ENCODE data around the gene PCDHB14. TPM values are rescaled to one million over a fixed set of nuclear protein-coding genes. Genes with fewer than 3 reads are reported as not detected.
"Not testable (repeated sequence)": the region's sequence is repeated elsewhere in the genome, so short reads cannot be mapped to it uniquely, and the experiment has no call there.

PCDHB14 gene
- 10 to 100 TPM in 2 of 4 donors, 1 to 10 TPM in 2; 8.8 to 10.2 (median 9.8) TPM for polyA plus RNA-seq (ENCODE audit: insufficient read length in 4 of 4)

- DNase-seq (ENCODE audit: low read depth in 4 of 4, low spot score in 2 of 4): no peak
These were observed at the start of gene PCDHB14 for GRCh38 chr5:141223112-141223783. Gene PCDHB14 (plus strand): TSS chr5:141223343. CDS start chr5:141223506, 163 bp downstream.

DNA sequence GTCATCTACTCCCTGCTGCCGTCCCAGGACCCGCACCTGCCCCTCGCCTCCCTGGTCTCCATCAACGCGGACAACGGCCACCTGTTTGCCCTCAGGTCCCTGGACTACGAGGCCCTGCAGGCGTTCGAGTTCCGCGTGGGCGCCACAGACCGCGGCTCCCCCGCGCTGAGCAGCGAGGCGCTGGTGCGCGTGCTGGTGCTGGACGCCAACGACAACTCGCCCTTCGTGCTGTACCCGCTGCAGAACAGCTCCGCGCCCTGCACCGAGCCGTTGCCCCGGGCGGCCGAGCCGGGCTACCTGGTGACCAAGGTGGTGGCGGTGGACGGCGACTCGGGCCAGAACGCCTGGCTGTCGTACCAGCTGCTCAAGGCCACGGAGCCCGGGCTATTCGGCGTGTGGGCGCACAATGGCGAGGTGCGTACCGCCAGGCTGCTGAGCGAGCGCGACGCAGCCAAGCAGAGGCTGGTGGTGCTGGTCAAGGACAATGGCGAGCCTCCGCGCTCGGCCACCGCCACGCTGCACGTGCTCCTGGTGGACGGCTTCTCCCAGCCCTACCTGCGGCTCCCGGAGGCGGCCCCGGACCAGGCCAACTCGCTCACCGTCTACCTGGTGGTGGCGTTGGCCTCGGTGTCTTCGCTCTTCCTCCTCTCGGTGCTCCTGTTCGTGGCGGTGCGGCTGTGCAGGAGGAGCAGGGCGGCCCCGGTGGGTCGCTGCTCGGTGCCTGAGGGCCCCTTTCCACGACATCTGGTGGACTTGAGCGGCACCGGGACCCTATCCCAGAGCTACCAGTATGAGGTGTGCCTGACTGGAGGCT, 48.6 kb upstream of the PCDHB14 start:
- DNase-seq (ENCODE audit: low read depth in 4 of 4, low spot score in 2 of 4): not testable (repeated sequence)

- DNase-seq (ENCODE audit: low read depth in 4 of 4, low spot score in 2 of 4): no peak
These were observed 47.2 kb upstream of the PCDHB14 start for GRCh38 chr5:141175933-141176332.

DNA sequence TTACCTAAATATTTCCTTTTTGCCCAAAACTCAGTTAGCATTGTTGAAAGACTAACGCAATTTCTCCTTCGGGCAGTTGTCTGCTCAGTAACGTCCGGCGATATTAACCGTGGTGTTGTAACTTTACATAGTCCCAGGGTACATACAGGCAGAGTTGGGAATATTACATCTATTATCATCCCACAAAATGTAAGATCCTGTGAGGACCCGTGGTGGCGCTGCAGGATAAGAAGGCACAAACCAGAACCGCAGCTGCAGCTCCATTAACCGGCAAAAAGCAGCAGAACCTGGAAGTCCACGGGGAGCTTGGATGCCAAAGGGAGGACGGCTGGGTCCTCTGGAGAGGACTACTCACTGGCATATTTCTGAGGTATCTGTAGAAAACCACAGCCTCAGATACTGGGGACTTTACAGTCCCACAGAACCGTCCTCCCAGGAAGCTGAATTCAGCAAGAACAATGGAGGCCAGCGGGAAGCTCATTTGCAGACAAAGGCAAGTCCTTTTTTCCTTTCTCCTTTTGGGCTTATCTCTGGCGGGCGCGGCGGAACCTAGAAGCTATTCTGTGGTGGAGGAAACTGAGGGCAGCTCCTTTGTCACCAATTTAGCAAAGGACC, 45.5 kb upstream of the PCDHB14 start, which contains the start of gene PCDHB8:
Gene PCDHB8, plus strand, starts transcription at position 214 of the 615 bp plus-strand sequence. Its CDS starts 245 bp downstream, at position 459.
- DNase-seq (ENCODE audit: low read depth in 4 of 4, low spot score in 2 of 4): not testable (repeated sequence)

DNA sequence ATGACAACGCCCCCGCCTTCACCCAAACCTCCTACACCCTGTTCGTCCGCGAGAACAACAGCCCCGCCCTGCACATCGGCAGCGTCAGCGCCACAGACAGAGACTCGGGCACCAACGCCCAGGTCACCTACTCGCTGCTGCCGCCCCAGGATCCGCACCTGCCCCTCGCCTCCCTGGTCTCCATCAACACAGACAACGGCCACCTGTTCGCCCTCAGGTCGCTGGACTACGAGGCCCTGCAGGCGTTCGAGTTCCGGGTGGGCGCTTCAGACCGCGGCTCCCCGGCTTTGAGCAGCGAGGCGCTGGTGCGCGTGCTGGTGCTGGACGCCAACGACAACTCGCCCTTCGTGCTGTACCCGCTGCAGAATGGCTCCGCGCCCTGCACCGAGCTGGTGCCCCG, 43.8 kb upstream of the PCDHB14 start:
- not testable (repeated sequence) for DNase-seq (ENCODE audit: low read depth in 4 of 4, low spot score in 2 of 4)

- DNase-seq (ENCODE audit: low read depth in 4 of 4, low spot score in 2 of 4): not testable (repeated sequence)
These were observed 43.3 kb upstream of the PCDHB14 start for GRCh38 chr5:141179876-141180275.

DNA sequence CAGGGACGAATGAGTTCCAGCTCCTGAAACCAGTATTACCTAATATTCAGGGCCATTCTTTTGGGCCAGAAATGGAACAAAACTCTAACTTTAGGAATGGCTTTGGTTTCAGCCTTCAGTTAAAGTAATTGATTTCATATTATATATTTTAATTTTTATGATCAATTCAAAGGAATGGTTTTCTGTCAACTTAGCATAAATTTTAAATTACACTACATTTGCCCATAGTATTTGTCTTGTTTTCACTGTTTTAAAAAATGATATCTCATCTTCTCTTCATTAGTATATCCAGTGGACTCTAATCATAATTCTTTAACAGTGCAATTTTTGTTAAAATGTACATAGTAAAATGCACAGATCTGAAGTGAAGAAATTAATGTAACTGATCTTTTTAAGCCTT, 42.8 kb upstream of the PCDHB14 start:
- DNase-seq (ENCODE audit: low read depth in 4 of 4, low spot score in 2 of 4): no peak

DNA sequence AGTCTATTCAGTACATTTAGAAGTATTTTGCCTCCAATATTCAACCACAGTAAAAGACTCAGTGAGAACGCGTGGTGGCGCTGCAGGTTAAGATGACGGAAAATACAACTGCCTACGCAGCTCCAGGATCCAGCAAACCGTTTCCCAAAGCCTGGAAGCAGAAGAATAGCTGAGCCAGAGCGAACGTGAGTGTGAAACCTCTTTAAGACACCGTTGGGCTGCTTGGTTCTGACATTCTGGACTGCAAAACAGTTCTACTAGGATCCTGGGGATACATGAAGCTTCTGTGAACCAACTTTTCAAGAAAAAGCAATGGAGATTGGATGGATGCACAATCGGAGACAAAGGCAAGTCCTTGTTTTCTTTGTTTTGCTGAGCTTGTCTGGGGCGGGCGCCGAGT, 40.9 kb upstream of the PCDHB14 start, which contains the start of gene PCDHB16:
Gene PCDHB16, plus strand, starts transcription at position 140 of the 400 bp plus-strand sequence. Its CDS starts 173 bp downstream, at position 313.
- no peak for DNase-seq (ENCODE audit: low read depth in 4 of 4, low spot score in 2 of 4)

GRCh38 chr5:141184117-141184855, 38.9 kb upstream of the PCDHB14 start:
- DNase-seq (ENCODE audit: low read depth in 4 of 4, low spot score in 2 of 4): not testable (repeated sequence)

DNA sequence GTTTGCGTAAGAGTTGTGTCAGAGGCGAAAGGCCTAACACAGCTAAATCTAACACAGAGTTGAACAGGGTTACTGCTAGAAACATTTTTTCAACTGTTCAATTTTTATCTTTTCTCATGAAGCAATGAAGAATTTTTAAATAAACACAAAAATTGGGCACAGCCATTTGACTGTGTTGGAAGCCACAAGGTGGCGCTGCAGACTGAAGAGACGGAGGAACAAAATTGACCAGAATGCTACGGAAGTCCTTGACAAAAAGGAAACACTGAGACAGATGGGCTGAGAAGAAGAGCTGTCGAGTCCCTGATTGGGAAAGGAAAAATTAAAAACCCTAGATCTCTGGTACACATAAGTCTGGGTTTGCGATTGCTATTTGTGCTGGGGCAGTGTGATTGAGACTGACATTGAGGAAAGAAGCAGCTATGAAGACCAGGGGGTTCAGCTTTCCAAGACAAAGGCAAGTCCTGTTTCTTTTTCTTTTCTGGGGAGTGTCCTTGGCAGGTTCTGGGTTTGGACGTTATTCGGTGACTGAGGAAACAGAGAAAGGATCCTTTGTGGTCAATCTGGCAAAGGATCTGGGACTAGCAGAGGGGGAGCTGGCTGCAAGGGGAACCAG, 36.1 kb upstream of the PCDHB14 start, which contains the start of gene PCDHB9:
Gene PCDHB9, plus strand, starts transcription at position 265 of the 616 bp plus-strand sequence. Its CDS starts 158 bp downstream, at position 423.
- no peak for DNase-seq (ENCODE audit: low read depth in 4 of 4, low spot score in 2 of 4)

- DNase-seq (ENCODE audit: low read depth in 4 of 4, low spot score in 2 of 4): not testable (repeated sequence)
These were observed 34.5 kb upstream of the PCDHB14 start for GRCh38 chr5:141188682-141189081.

DNA sequence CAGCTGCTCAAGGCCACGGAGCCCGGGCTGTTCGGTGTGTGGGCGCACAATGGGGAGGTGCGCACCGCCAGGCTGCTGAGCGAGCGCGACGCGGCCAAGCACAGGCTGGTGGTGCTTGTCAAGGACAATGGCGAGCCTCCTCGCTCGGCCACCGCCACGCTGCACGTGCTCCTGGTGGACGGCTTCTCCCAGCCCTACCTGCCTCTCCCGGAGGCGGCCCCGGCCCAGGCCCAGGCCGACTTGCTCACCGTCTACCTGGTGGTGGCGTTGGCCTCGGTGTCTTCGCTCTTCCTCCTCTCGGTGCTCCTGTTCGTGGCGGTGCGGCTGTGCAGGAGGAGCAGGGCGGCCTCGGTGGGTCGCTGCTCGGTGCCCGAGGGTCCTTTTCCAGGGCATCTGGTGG, 34.0 kb upstream of the PCDHB14 start:
- DNase-seq (ENCODE audit: low read depth in 4 of 4, low spot score in 2 of 4): not testable (repeated sequence)

GRCh38 chr5:141192110-141192725, 30.9 kb upstream of the PCDHB14 start, which contains the start of gene PCDHB10:
Gene PCDHB10 (plus strand): TSS chr5:141192353. CDS start chr5:141192553, 200 bp downstream.
- DNase-seq (ENCODE audit: low read depth in 4 of 4, low spot score in 2 of 4): no peak

GRCh38 chr5:141194332-141194731, 28.8 kb upstream of the PCDHB14 start:
- not testable (repeated sequence) for DNase-seq (ENCODE audit: low read depth in 4 of 4, low spot score in 2 of 4)

DNA sequence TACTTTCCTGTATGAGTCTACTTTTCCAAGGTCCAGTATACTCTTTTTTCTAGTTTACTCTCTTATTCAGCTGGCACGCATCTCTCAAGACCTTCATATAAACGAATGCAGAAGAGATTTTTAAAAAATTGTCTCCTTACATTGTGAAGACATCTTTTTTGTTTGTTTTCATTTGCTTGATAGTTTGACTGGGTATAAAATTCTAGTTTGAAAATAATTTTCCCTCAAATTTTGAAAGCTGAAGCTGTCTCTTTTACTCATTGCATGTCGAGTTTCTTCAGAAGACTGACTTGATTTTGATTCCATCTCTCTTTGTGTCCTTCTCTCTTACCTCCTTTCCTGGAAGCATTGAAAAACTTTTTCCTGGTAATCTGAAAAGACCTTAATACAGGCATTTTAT, 26.8 kb upstream of the PCDHB14 start:
- DNase-seq (ENCODE audit: low read depth in 4 of 4, low spot score in 2 of 4): no peak

GRCh38 chr5:141199359-141200235, 23.5 kb upstream of the PCDHB14 start, which contains the start of gene PCDHB11:
Gene PCDHB11 (plus strand): TSS chr5:141199627. CDS start chr5:141199775, 148 bp downstream.
- no peak for DNase-seq (ENCODE audit: low read depth in 4 of 4, low spot score in 2 of 4)

DNA sequence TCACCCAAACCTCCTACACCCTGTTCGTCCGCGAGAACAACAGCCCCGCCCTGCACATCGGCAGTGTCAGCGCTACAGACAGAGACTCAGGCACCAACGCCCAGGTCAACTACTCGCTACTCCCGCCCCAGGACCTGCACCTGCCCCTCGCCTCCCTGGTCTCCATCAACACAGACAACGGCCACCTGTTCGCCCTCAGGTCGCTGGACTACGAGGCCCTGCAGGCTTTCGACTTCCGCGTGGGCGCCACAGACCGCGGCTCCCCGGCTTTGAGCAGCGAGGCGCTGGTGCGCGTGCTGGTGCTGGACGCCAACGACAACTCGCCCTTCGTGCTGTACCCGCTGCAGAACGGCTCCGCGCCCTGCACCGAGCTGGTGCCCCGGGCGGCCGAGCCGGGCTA, 22.0 kb upstream of the PCDHB14 start:
- not testable (repeated sequence) for DNase-seq (ENCODE audit: low read depth in 4 of 4, low spot score in 2 of 4)

DNA sequence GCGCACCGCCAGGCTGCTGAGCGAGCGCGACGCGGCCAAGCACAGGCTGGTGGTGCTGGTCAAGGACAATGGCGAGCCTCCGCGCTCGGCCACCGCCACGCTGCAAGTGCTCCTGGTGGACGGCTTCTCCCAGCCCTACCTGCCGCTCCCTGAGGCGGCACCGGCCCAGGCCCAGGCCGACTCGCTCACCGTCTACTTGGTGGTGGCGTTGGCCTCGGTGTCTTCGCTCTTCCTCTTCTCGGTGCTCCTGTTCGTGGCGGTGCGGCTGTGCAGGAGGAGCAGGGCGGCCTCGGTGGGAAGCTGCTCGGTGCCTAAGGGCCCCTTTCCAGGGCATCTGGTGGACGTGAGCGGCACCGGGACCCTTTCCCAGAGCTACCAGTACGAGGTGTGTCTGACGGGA, 21.5 kb upstream of the PCDHB14 start:
- DNase-seq (ENCODE audit: low read depth in 4 of 4, low spot score in 2 of 4): not testable (repeated sequence)
